HEK293 (cell line): ENCODE results near the gene CD151.

Experiments used
- BCL11A ChIP-seq: fragments of 450-650 bp; formaldehyde crosslinking; IDR thresholded peaks from 2 replicates; pipeline ENCODE4 v1.5.1; 2016; ENCODE audit warnings: low read depth, missing biosample characterization, missing genetic modification characterization
- GFI1B ChIP-seq: fragments of 450-650 bp; formaldehyde crosslinking; IDR thresholded peaks from 2 replicates; pipeline ENCODE4 v1.5.1; 2016; ENCODE audit warnings: missing biosample characterization, missing genetic modification characterization
- GLI4 ChIP-seq: fragments of 450-650 bp; formaldehyde crosslinking; IDR thresholded peaks from 2 replicates; pipeline ENCODE4 v1.5.1; 2016; ENCODE audit warnings: missing biosample characterization, missing genetic modification characterization
- OSR2 ChIP-seq: fragments of 450-650 bp; formaldehyde crosslinking; IDR thresholded peaks from 2 replicates; pipeline ENCODE4 v1.5.1; 2016; ENCODE audit warnings: missing biosample characterization, missing genetic modification characterization
- YY1 ChIP-seq: fragments of 450-650 bp; formaldehyde crosslinking; IDR thresholded peaks from 2 replicates; pipeline ENCODE4 v1.5.1; 2018; ENCODE audit warnings: missing biosample characterization, missing genetic modification characterization
- ZEB2 ChIP-seq: fragments of 450-650 bp; formaldehyde crosslinking; IDR thresholded peaks from 2 replicates; pipeline ENCODE4 v1.5.1; 2016; ENCODE audit warnings: missing biosample characterization, missing genetic modification characterization
- ZFHX2 ChIP-seq: fragments of 450-650 bp; formaldehyde crosslinking; conservative IDR thresholded peaks from 2 replicates; pipeline ENCODE4 v1.5.1; 2016; ENCODE audit warnings: missing biosample characterization, missing genetic modification characterization
- ZIC2 ChIP-seq: fragments of 450-650 bp; formaldehyde crosslinking; IDR thresholded peaks from 2 replicates; pipeline ENCODE4 v1.5.1; 2016; ENCODE audit warnings: missing biosample characterization, missing genetic modification characterization
- ZNF138 ChIP-seq: fragments of 450-650 bp; formaldehyde crosslinking; IDR thresholded peaks from 2 replicates; pipeline ENCODE4 v1.5.1; 2016; ENCODE audit warnings: missing biosample characterization, missing genetic modification characterization, borderline replicate concordance
- ZNF146 ChIP-seq: fragments of 450-650 bp; formaldehyde crosslinking; IDR thresholded peaks from 2 replicates; pipeline ENCODE4 v1.5.1; 2016; ENCODE audit warnings: missing biosample characterization, missing genetic modification characterization
- ZNF211 ChIP-seq: fragments of 450-650 bp; formaldehyde crosslinking; IDR thresholded peaks from 2 replicates; pipeline ENCODE4 v1.5.1; 2016; ENCODE audit warnings: low read depth, missing biosample characterization, missing genetic modification characterization
- ZNF223 ChIP-seq: fragments of 450-650 bp; formaldehyde crosslinking; IDR thresholded peaks from 2 replicates; pipeline ENCODE4 v1.5.1; 2016; ENCODE audit warnings: missing biosample characterization, missing genetic modification characterization
- ZNF23 ChIP-seq: fragments of 450-650 bp; formaldehyde crosslinking; IDR thresholded peaks from 2 replicates; pipeline ENCODE4 v1.5.1; 2016; ENCODE audit warnings: missing biosample characterization, missing genetic modification characterization, borderline replicate concordance
- ZNF394 ChIP-seq: fragments of 450-650 bp; formaldehyde crosslinking; IDR thresholded peaks from 2 replicates; pipeline ENCODE4 v1.5.1; 2016; ENCODE audit warnings: missing biosample characterization, missing genetic modification characterization, mild to moderate bottlenecking, moderate library complexity, borderline replicate concordance
- ZNF423 ChIP-seq: fragments of 450-650 bp; formaldehyde crosslinking; IDR thresholded peaks from 2 replicates; pipeline ENCODE4 v1.5.1; 2016; ENCODE audit warnings: missing biosample characterization, missing genetic modification characterization
- ZNF433 ChIP-seq: fragments of 450-650 bp; formaldehyde crosslinking; IDR thresholded peaks from 2 replicates; pipeline ENCODE4 v1.5.1; 2016; ENCODE audit warnings: missing biosample characterization, missing genetic modification characterization, low read depth
- ZNF530 ChIP-seq: fragments of 450-650 bp; formaldehyde crosslinking; IDR thresholded peaks from 2 replicates; pipeline ENCODE4 v1.5.1; 2016; ENCODE audit warnings: low read depth, missing biosample characterization, missing genetic modification characterization
- ZNF580 ChIP-seq: fragments of 450-650 bp; formaldehyde crosslinking; IDR thresholded peaks from 2 replicates; pipeline ENCODE4 v1.5.1; 2016; ENCODE audit warnings: missing biosample characterization, missing genetic modification characterization
- ZNF626 ChIP-seq: fragments of 450-650 bp; sonication (Bioruptor Pico); formaldehyde crosslinking; IDR thresholded peaks from 2 replicates; pipeline ENCODE4 v1.5.1; 2018; ENCODE audit warnings: missing biosample characterization, missing genetic modification characterization, inconsistent platforms
- ZNF654 ChIP-seq: fragments of 450-650 bp; formaldehyde crosslinking; IDR thresholded peaks from 2 replicates; pipeline ENCODE4 v1.5.1; 2016; ENCODE audit warnings: low read depth, missing biosample characterization, missing genetic modification characterization
- ZNF664 ChIP-seq: fragments of 450-650 bp; formaldehyde crosslinking; IDR thresholded peaks from 2 replicates; pipeline ENCODE4 v1.5.1; 2016; ENCODE audit warnings: missing biosample characterization, missing genetic modification characterization
- ZNF785 ChIP-seq: fragments of 450-650 bp; formaldehyde crosslinking; IDR thresholded peaks from 2 replicates; pipeline ENCODE4 v1.5.1; 2016; ENCODE audit warnings: missing biosample characterization, missing genetic modification characterization
- ZSCAN30 ChIP-seq: fragments of 450-650 bp; IDR thresholded peaks from 2 replicates; pipeline ENCODE4 v1.5.1; 2018; ENCODE audit warnings: missing biosample characterization, mild to moderate bottlenecking, missing genetic modification characterization, moderate library complexity
- TF ChIP-seq, protein P1 (sequence below): fragments of 450-650 bp; formaldehyde crosslinking; IDR thresholded peaks from 2 replicates; pipeline ENCODE4 v1.5.1; 2016; ENCODE audit warnings: missing biosample characterization, missing genetic modification characterization
- TF ChIP-seq, protein P2 (sequence below): fragments of 450-650 bp; formaldehyde crosslinking; IDR thresholded peaks from 2 replicates; pipeline ENCODE4 v1.5.1; 2016; ENCODE audit warnings: missing biosample characterization, missing genetic modification characterization, low read depth
- TF ChIP-seq, protein P3 (sequence below): fragments of 450-650 bp; formaldehyde crosslinking; IDR thresholded peaks from 2 replicates; pipeline ENCODE4 v1.5.1; 2016; ENCODE audit warnings: missing biosample characterization, missing genetic modification characterization, low read depth
- TF ChIP-seq, protein P4 (sequence below): fragments of 450-650 bp; formaldehyde crosslinking; IDR thresholded peaks from 2 replicates; pipeline ENCODE4 v1.5.1; 2017; ENCODE audit warnings: missing biosample characterization, missing genetic modification characterization
- TF ChIP-seq, protein P5 (sequence below): fragments of 450-650 bp; formaldehyde crosslinking; IDR thresholded peaks from 2 replicates; pipeline ENCODE4 v1.5.1; 2016; ENCODE audit warnings: missing biosample characterization, missing genetic modification characterization
- TF ChIP-seq, protein P6 (sequence below): fragments of 450-650 bp; formaldehyde crosslinking; IDR thresholded peaks from 2 replicates; pipeline ENCODE4 v1.5.1; 2016; ENCODE audit warnings: missing biosample characterization, missing genetic modification characterization

The CD151 gene

GRCh38 chr11:859394-860131 is 26.8 kb downstream of the CD151 start (continued):
- peak; percentile 61; the same call in 1 of the 2 replicates for TF ChIP-seq ZNF423 (tag by site-specific recombination)
- TF ChIP-seq ZNF654 (tag by site-specific recombination) = no peak
- TF ChIP-seq, protein P1, sequence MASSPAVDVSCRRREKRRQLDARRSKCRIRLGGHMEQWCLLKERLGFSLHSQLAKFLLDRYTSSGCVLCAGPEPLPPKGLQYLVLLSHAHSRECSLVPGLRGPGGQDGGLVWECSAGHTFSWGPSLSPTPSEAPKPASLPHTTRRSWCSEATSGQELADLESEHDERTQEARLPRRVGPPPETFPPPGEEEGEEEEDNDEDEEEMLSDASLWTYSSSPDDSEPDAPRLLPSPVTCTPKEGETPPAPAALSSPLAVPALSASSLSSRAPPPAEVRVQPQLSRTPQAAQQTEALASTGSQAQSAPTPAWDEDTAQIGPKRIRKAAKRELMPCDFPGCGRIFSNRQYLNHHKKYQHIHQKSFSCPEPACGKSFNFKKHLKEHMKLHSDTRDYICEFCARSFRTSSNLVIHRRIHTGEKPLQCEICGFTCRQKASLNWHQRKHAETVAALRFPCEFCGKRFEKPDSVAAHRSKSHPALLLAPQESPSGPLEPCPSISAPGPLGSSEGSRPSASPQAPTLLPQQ (tag by site-specific recombination) = no peak
- TF ChIP-seq ZIC2 = peak; percentile 46; the same call in 1 of the 2 replicates
- no peak for TF ChIP-seq ZEB2
- TF ChIP-seq ZNF138 = no peak
- peak; percentile 17; the same call in 1 of the 2 replicates for TF ChIP-seq ZFHX2 (tag by site-specific recombination)
- TF ChIP-seq, protein P2, sequence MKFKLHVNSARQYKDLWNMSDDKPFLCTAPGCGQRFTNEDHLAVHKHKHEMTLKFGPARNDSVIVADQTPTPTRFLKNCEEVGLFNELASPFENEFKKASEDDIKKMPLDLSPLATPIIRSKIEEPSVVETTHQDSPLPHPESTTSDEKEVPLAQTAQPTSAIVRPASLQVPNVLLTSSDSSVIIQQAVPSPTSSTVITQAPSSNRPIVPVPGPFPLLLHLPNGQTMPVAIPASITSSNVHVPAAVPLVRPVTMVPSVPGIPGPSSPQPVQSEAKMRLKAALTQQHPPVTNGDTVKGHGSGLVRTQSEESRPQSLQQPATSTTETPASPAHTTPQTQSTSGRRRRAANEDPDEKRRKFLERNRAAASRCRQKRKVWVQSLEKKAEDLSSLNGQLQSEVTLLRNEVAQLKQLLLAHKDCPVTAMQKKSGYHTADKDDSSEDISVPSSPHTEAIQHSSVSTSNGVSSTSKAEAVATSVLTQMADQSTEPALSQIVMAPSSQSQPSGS = no peak
- no peak for TF ChIP-seq ZNF394 (tag by site-specific recombination)
- no peak for TF ChIP-seq ZNF23 (tag by site-specific recombination)
- TF ChIP-seq ZNF626 = no peak
- TF ChIP-seq ZNF664 (tag by site-specific recombination) = no peak
- TF ChIP-seq, protein P3, sequence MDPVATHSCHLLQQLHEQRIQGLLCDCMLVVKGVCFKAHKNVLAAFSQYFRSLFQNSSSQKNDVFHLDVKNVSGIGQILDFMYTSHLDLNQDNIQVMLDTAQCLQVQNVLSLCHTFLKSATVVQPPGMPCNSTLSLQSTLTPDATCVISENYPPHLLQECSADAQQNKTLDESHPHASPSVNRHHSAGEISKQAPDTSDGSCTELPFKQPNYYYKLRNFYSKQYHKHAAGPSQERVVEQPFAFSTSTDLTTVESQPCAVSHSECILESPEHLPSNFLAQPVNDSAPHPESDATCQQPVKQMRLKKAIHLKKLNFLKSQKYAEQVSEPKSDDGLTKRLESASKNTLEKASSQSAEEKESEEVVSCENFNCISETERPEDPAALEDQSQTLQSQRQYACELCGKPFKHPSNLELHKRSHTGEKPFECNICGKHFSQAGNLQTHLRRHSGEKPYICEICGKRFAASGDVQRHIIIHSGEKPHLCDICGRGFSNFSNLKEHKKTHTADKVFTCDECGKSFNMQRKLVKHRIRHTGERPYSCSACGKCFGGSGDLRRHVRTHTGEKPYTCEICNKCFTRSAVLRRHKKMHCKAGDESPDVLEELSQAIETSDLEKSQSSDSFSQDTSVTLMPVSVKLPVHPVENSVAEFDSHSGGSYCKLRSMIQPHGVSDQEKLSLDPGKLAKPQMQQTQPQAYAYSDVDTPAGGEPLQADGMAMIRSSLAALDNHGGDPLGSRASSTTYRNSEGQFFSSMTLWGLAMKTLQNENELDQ (tag by site-specific recombination) = no peak
- TF ChIP-seq, protein P4, sequence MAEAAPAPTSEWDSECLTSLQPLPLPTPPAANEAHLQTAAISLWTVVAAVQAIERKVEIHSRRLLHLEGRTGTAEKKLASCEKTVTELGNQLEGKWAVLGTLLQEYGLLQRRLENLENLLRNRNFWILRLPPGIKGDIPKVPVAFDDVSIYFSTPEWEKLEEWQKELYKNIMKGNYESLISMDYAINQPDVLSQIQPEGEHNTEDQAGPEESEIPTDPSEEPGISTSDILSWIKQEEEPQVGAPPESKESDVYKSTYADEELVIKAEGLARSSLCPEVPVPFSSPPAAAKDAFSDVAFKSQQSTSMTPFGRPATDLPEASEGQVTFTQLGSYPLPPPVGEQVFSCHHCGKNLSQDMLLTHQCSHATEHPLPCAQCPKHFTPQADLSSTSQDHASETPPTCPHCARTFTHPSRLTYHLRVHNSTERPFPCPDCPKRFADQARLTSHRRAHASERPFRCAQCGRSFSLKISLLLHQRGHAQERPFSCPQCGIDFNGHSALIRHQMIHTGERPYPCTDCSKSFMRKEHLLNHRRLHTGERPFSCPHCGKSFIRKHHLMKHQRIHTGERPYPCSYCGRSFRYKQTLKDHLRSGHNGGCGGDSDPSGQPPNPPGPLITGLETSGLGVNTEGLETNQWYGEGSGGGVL (tag by site-specific recombination) = 0 out of 2 replicates have a peak, but pooled peaks have one; percentile 19
- no peak for TF ChIP-seq ZNF433 (tag by site-specific recombination)
- TF ChIP-seq ZNF223 (tag by site-specific recombination) = no peak
- TF ChIP-seq ZNF211 (tag by site-specific recombination) = no peak
- TF ChIP-seq, protein P5, sequence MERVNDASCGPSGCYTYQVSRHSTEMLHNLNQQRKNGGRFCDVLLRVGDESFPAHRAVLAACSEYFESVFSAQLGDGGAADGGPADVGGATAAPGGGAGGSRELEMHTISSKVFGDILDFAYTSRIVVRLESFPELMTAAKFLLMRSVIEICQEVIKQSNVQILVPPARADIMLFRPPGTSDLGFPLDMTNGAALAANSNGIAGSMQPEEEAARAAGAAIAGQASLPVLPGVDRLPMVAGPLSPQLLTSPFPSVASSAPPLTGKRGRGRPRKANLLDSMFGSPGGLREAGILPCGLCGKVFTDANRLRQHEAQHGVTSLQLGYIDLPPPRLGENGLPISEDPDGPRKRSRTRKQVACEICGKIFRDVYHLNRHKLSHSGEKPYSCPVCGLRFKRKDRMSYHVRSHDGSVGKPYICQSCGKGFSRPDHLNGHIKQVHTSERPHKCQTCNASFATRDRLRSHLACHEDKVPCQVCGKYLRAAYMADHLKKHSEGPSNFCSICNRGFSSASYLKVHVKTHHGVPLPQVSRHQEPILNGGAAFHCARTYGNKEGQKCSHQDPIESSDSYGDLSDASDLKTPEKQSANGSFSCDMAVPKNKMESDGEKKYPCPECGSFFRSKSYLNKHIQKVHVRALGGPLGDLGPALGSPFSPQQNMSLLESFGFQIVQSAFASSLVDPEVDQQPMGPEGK (tag by site-specific recombination) = peak; percentile 68
- no peak; the same call in 1 of the 2 replicates for TF ChIP-seq OSR2 (tag by site-specific recombination)
- no peak for TF ChIP-seq ZNF146 (tag by site-specific recombination)
- no peak for TF ChIP-seq ZNF580 (tag by site-specific recombination)
- no peak for TF ChIP-seq BCL11A (tag by site-specific recombination)
- TF ChIP-seq ZNF530 (tag by site-specific recombination) = no peak
- TF ChIP-seq GLI4 (tag by site-specific recombination) = no peak
- TF ChIP-seq YY1 (tag by site-specific recombination) = no peak
- TF ChIP-seq GFI1B (tag by site-specific recombination) = no peak
- no peak for TF ChIP-seq ZNF785 (tag by site-specific recombination)
- TF ChIP-seq, protein P6, sequence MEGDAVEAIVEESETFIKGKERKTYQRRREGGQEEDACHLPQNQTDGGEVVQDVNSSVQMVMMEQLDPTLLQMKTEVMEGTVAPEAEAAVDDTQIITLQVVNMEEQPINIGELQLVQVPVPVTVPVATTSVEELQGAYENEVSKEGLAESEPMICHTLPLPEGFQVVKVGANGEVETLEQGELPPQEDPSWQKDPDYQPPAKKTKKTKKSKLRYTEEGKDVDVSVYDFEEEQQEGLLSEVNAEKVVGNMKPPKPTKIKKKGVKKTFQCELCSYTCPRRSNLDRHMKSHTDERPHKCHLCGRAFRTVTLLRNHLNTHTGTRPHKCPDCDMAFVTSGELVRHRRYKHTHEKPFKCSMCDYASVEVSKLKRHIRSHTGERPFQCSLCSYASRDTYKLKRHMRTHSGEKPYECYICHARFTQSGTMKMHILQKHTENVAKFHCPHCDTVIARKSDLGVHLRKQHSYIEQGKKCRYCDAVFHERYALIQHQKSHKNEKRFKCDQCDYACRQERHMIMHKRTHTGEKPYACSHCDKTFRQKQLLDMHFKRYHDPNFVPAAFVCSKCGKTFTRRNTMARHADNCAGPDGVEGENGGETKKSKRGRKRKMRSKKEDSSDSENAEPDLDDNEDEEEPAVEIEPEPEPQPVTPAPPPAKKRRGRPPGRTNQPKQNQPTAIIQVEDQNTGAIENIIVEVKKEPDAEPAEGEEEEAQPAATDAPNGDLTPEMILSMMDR (tag by site-specific recombination) = 0 out of 2 replicates have a peak, but pooled peaks have one; percentile 8
- no peak for TF ChIP-seq ZSCAN30
